ENCODE results near the gene CCNY.

The CCNY gene

GRCh38 chr10:35492386-35493195, 156.3 kb downstream of the CCNY start:
- H2AFZ ChIP-seq = no peak overlapping the region
- H3K4me2 ChIP-seq (ENCODE audit: low read length) = peak overlapping the region; percentile 32
- peak overlapping the region; percentile 22 for H3K27ac ChIP-seq
- no peak overlapping the region for H3K4me3 ChIP-seq (ENCODE audit: low read depth, low read length)
- H3K4me1 ChIP-seq = peaks cover 23% of the 10 kb centered on the region
- no peaks in the 10 kb centered on the region for H3K36me3 ChIP-seq (ENCODE audit: control insufficient read depth, insufficient read depth, low read length)
- H3K27me3 ChIP-seq (ENCODE audit: control insufficient read depth, insufficient read depth, low read length) = no peaks in the 10 kb centered on the region
- H3K79me2 ChIP-seq = peaks cover 2% of the 10 kb centered on the region
- no peaks in the 10 kb centered on the region for H3K9me3 ChIP-seq (ENCODE audit: control insufficient read depth, low read length)
- TF ChIP-seq CTCF (IDR thresholded peaks at IDR 0.05) = no peak
- no peak overlapping the region for H3K9ac ChIP-seq

GRCh38 chr10:35493196-35494118, 157.1 kb downstream of the CCNY start:
- no peak for TF ChIP-seq CTCF (IDR thresholded peaks at IDR 0.05)
- H3K79me2 ChIP-seq = peaks cover 3% of the 10 kb centered on the region
- peaks cover 23% of the 10 kb centered on the region for H3K4me1 ChIP-seq
- no peak overlapping the region for H3K4me3 ChIP-seq (ENCODE audit: low read depth, low read length)
- no peaks in the 10 kb centered on the region for H3K36me3 ChIP-seq (ENCODE audit: control insufficient read depth, insufficient read depth, low read length)
- no peak overlapping the region for H3K9ac ChIP-seq
- H3K9me3 ChIP-seq (ENCODE audit: control insufficient read depth, low read length) = no peaks in the 10 kb centered on the region
- peak overlapping the region; percentile 22 for H3K27ac ChIP-seq
- H2AFZ ChIP-seq = no peak overlapping the region
- peak overlapping the region; percentile 32 for H3K4me2 ChIP-seq (ENCODE audit: low read length)
- H3K27me3 ChIP-seq (ENCODE audit: control insufficient read depth, insufficient read depth, low read length) = no peaks in the 10 kb centered on the region

GRCh38 chr10:35495521-35496119, 159.3 kb downstream of the CCNY start:
- H3K4me2 ChIP-seq (ENCODE audit: low read length) = no peak overlapping the region
- H3K4me3 ChIP-seq (ENCODE audit: low read depth, low read length) = no peak overlapping the region
- H3K9ac ChIP-seq = no peak overlapping the region
- peaks cover 21% of the 10 kb centered on the region for H3K79me2 ChIP-seq
- no peaks in the 10 kb centered on the region for H3K36me3 ChIP-seq (ENCODE audit: control insufficient read depth, insufficient read depth, low read length)
- no peak for TF ChIP-seq CTCF (IDR thresholded peaks at IDR 0.05)
- H3K27me3 ChIP-seq (ENCODE audit: control insufficient read depth, insufficient read depth, low read length) = no peaks in the 10 kb centered on the region
- no peak overlapping the region for H2AFZ ChIP-seq
- H3K27ac ChIP-seq = no peak overlapping the region
- H3K4me1 ChIP-seq = peaks cover 23% of the 10 kb centered on the region
- no peaks in the 10 kb centered on the region for H3K9me3 ChIP-seq (ENCODE audit: control insufficient read depth, low read length)

GRCh38 chr10:35497909-35498308, 161.6 kb downstream of the CCNY start:
- Histone ChIP-seq H2AFZ (no peak overlapping the region), H3K4me3 (ENCODE audit: low read depth, low read length) (no peak overlapping the region), H3K27me3 (ENCODE audit: control insufficient read depth, insufficient read depth, low read length) (no peaks in the 10 kb centered on the region), H3K4me2 (ENCODE audit: low read length) (no peak overlapping the region), H3K27ac (no peak overlapping the region), H3K36me3 (ENCODE audit: control insufficient read depth, insufficient read depth, low read length) (no peaks in the 10 kb centered on the region), H3K9me3 (ENCODE audit: control insufficient read depth, low read length) (no peaks in the 10 kb centered on the region), H3K9ac (no peak overlapping the region), H3K79me2 (peaks cover 42% of the 10 kb centered on the region), H3K4me1 (peaks cover 12% of the 10 kb centered on the region)
- TF ChIP-seq CTCF (IDR thresholded peaks at IDR 0.05) = no peak
